Left renal pelvis (tissue), 4 donors: ENCODE data around the gene FTSJ1. TPM values are rescaled to one million over a fixed set of nuclear protein-coding genes. Genes with fewer than 3 reads are reported as not detected.
"Not testable (repeated sequence)": the region's sequence is repeated elsewhere in the genome, so short reads cannot be mapped to it uniquely, and the experiment has no call there.

Experiments
- DNase-seq, 4 donors: peaks; one replicate each; pipeline ENCODE4 v3.0.0-alpha.2; 2013; ENCODE audit warnings: low read depth in 4 of 4, low spot score in 3 of 4
- polyA plus RNA-seq, 4 donors: library from polyadenylated mRNA; unstranded; fragments of 120-200 nt; gene quantifications; one replicate each; pipeline ENCODE4 v1.2.1, GENCODE V29; 2013; ENCODE audit not compliant: insufficient read length in 4 of 4

Gene FTSJ1
- 10 to 100 TPM; 34.1 to 51.2 (median 39.6) TPM for polyA plus RNA-seq

GRCh38 chrX:48475774-48476577, at the start of gene FTSJ1:
Gene FTSJ1, plus strand, starts transcription at chrX:48476199. Its CDS starts 1,849 bp downstream, at chrX:48478048.
- peak; percentile 52 to 58 (median 56) for DNase-seq

- DNase-seq, result not testable (repeated sequence)
Observed at GRCh38 chrX:48427027-48427716, 48.8 kb upstream of the FTSJ1 start.

- not testable (repeated sequence) for DNase-seq
Observed at GRCh38 chrX:48429606-48430005, 46.4 kb upstream of the FTSJ1 start.

- not testable (repeated sequence) for DNase-seq
Observed at GRCh38 chrX:48430166-48430565, 45.8 kb upstream of the FTSJ1 start.

GRCh38 chrX:48433713-48434112, 42.3 kb upstream of the FTSJ1 start:
- not testable (repeated sequence) for DNase-seq

- DNase-seq, result not testable (repeated sequence)
Observed at GRCh38 chrX:48447201-48447600, 28.8 kb upstream of the FTSJ1 start.

GRCh38 chrX:48450076-48450475, 25.9 kb upstream of the FTSJ1 start:
- no peak for DNase-seq

GRCh38 chrX:48451708-48452107, 24.3 kb upstream of the FTSJ1 start:
- DNase-seq, result no peak

- DNase-seq, result no peak
Observed at GRCh38 chrX:48456628-48457331, 19.2 kb upstream of the FTSJ1 start.

GRCh38 chrX:48458711-48459110, 17.3 kb upstream of the FTSJ1 start:
- DNase-seq, result no peak

GRCh38 chrX:48459483-48459882, 16.5 kb upstream of the FTSJ1 start:
- no peak for DNase-seq

GRCh38 chrX:48460031-48460430, 16.0 kb upstream of the FTSJ1 start:
- DNase-seq, result no peak

- no peak for DNase-seq
Observed at GRCh38 chrX:48460606-48461005, 15.4 kb upstream of the FTSJ1 start.

- no peak for DNase-seq
Observed at GRCh38 chrX:48461830-48462229, 14.2 kb upstream of the FTSJ1 start.

GRCh38 chrX:48465336-48465933, 10.6 kb upstream of the FTSJ1 start:
- DNase-seq, result peak in 1 of 4 donors; percentile 15

- no peak for DNase-seq
Observed at GRCh38 chrX:48466696-48467095, 9.3 kb upstream of the FTSJ1 start.

- DNase-seq, result no peak
Observed at GRCh38 chrX:48467281-48467761, 8.7 kb upstream of the FTSJ1 start.

- no peak for DNase-seq
Observed at GRCh38 chrX:48468247-48468671, 7.7 kb upstream of the FTSJ1 start.

GRCh38 chrX:48468693-48469691, 7.0 kb upstream of the FTSJ1 start:
- no peak for DNase-seq
